ENCODE measurements around the gene NFKB2. TPM values are rescaled to one million over a fixed set of nuclear protein-coding genes. Genes with fewer than 3 reads are reported as not detected.

The NFKB2 gene
- total RNA-seq, 2 experiments from 2014 or later, result 241 to 242 TPM

DNA sequence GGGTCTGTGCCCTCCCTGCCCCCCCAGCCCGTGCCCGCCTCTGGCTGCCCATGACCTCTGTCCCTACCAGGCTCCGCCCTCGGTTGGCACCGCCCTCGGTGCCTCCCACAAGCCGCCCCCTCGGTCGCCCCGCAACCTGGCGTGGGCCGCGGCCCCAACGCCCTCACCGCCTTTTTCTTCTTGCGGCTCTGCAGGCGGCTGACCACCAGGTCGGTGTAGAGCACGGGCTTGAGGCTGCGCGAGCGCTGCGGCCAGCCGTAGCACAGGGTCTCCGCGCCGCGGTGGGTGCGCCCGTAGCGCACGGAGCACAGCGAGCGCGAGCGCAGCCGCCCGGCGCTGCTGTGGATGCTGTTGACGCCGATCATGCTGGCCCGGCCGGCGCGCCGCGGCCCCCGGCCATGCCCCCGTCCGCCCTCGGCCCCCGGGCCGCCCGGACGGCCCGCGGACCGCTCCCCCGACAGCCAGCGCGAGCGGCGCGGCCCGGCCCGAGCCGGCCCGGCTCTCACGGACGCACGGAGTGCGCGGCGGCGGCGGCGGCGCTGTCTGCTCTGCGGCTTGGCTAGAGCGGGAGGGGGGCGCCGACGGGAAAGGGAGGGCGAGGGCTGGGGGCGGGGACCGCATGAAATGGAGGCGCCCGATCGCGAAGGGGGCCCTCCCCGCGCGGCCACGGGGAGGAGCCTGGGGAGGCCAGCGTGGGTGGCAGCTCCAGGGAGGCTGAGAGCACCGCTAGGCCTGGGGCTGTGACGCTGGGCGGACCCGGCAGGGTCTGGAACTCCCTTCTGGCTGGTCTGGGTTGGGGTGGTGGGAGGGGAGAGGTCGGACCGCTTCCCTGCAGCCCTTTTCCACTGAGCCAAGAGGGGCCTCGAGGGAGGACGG lies 13.5 kb downstream of the NFKB2 start:
- intact Hi-C loops (cut with micrococcal nuclease), result loop anchor here (1.0 kb wide), 1 partner anchor 11 kb away; the partner anchor contains the start of gene FBXL15
- Mint-ChIP-seq H3K4me1 (ENCODE audit: low read depth) (peaks cover 30% of the 10 kb centered on the region), H3K27ac (peak overlapping the region; percentile 3), H3K9me3 (no peaks in the 10 kb centered on the region), H3K4me3 (peak overlapping the region; percentile 74), H3K27me3 (peaks cover 22% of the 10 kb centered on the region), H3K36me3 (peaks cover 3% of the 10 kb centered on the region)
- peak; percentile 85 for DNase-seq
- CTCF ChIA-PET, result interaction anchor here (0.7 to 2.4 kb wide), 8 partner anchors 9 to 240 kb away, joined by 3 to 32 read pairs (median 7); partner anchors contain the start of genes FBXL15 and NFKB2
- POLR2A ChIA-PET, result interaction anchor here (0.9 to 2.4 kb wide), 4 partner anchors 10 to 27 kb away, joined by 3 to 12 read pairs (median 10); partner anchors contain the start of genes FBXL15 and NFKB2

- Mint-ChIP-seq H3K27ac (peak overlapping the region; percentile 3), H3K36me3 (no peaks in the 10 kb centered on the region), H3K9me3 (no peaks in the 10 kb centered on the region), H3K27me3 (peaks cover 22% of the 10 kb centered on the region), H3K4me3 (peak overlapping the region; percentile 74), H3K4me1 (ENCODE audit: low read depth) (peaks cover 30% of the 10 kb centered on the region)
- no peak for DNase-seq
- CTCF ChIA-PET, result interaction anchor here (0.7 to 2.4 kb wide), 8 partner anchors 10 to 240 kb away, joined by 3 to 32 read pairs (median 7); partner anchors contain the start of genes FBXL15 and NFKB2
- intact Hi-C loops (cut with micrococcal nuclease), result loop anchor here (1.0 kb wide), 1 partner anchor 10 kb away; the partner anchor contains the start of gene FBXL15
- POLR2A ChIA-PET, result interaction anchor here (0.9 to 2.4 kb wide), 4 partner anchors 10 to 26 kb away, joined by 3 to 12 read pairs (median 10); partner anchors contain the start of genes FBXL15 and NFKB2
These were observed 14.3 kb downstream of the NFKB2 start for GRCh38 chr10:102409604-102410428.

GRCh38 chr10:102410429-102411073 lies 15.0 kb downstream of the NFKB2 start:
- POLR2A ChIA-PET, result interaction anchor here (1.6 to 2.4 kb wide), 3 partner anchors 10 to 15 kb away, joined by 10 to 12 read pairs (median 10); partner anchors contain the start of genes FBXL15 and NFKB2
- Mint-ChIP-seq H3K4me3 (peak overlapping the region; percentile 74), H3K9me3 (no peaks in the 10 kb centered on the region), H3K27ac (no peak overlapping the region), H3K36me3 (no peaks in the 10 kb centered on the region), H3K27me3 (peaks cover 22% of the 10 kb centered on the region), H3K4me1 (ENCODE audit: low read depth) (peaks cover 30% of the 10 kb centered on the region)
- DNase-seq, result peak; percentile 77
- CTCF ChIA-PET, result interaction anchor here (1.2 to 2.4 kb wide), 7 partner anchors 11 to 241 kb away, joined by 3 to 32 read pairs (median 9); partner anchors contain the start of genes FBXL15 and NFKB2
- intact Hi-C loops (cut with micrococcal nuclease), result no loop called here

- peak overlapping the region; percentile 31 for H3K27ac Mint-ChIP-seq
- H3K9me3 Mint-ChIP-seq, result no peaks in the 10 kb centered on the region
- ChIA-PET CTCF (interaction anchor here (1.0 to 2.1 kb wide), 7 partner anchors 8 to 181 kb away, joined by 3 to 9 read pairs (median 4); no protein-coding TSS in a partner anchor), POLR2A (interaction anchor here (1.1 kb wide), 1 partner anchor 10 kb away, joined by 5 read pairs; no protein-coding TSS in a partner anchor)
- peak overlapping the region; percentile 74 for H3K4me3 Mint-ChIP-seq
- H3K4me1 Mint-ChIP-seq (ENCODE audit: low read depth), result peaks cover 30% of the 10 kb centered on the region
- intact Hi-C loops (cut with micrococcal nuclease), result no loop called here
- no peaks in the 10 kb centered on the region for H3K36me3 Mint-ChIP-seq
- peaks cover 29% of the 10 kb centered on the region for H3K27me3 Mint-ChIP-seq
- DNase-seq, result no peak
These were observed 16.1 kb downstream of the NFKB2 start for GRCh38 chr10:102411341-102412255.

DNA sequence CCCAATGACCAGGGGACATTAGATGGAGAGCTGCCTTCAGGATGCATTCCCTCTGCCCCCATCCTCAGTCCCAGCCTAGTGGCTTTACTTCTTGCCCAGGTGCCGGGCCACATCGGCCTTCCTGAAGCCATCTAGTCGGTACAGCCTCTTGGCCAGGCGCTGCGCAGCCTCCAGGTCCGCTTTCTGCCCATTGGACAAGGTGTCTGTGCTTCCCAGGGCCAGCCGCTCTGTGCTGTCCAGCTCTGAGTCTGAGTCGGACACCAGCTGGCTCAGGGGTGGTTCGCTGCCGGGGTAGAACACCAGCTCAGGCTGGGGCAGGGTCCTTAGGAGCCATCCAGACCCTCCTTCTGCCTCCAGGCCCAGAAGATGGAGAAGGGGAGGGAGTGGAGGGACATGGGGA lies 16.8 kb downstream of the NFKB2 start:
- peaks cover 30% of the 10 kb centered on the region for H3K4me1 Mint-ChIP-seq (ENCODE audit: low read depth)
- H3K27me3 Mint-ChIP-seq, result peaks cover 33% of the 10 kb centered on the region
- H3K27ac Mint-ChIP-seq, result no peak overlapping the region
- no peak overlapping the region for H3K4me3 Mint-ChIP-seq
- ChIA-PET POLR2A (interaction anchor here (1.1 to 1.2 kb wide), 2 partner anchors 9 to 16 kb away, joined by 4 to 5 read pairs; partner anchors contain the start of gene NFKB2), CTCF (interaction anchor here (1.0 to 1.6 kb wide), 4 partner anchors 9 to 66 kb away, joined by 3 to 7 read pairs (median 3); no protein-coding TSS in a partner anchor)
- H3K9me3 Mint-ChIP-seq, result no peaks in the 10 kb centered on the region
- H3K36me3 Mint-ChIP-seq, result no peaks in the 10 kb centered on the region
- intact Hi-C loops (cut with micrococcal nuclease), result no loop called here
- no peak for DNase-seq

- H3K27ac Mint-ChIP-seq, result no peak overlapping the region
- CTCF ChIA-PET, result interaction anchor here (0.8 to 1.6 kb wide), 4 partner anchors 8 to 14 kb away, joined by 3 to 4 read pairs (median 4); no protein-coding TSS in a partner anchor
- H3K4me3 Mint-ChIP-seq, result no peak overlapping the region
- H3K9me3 Mint-ChIP-seq, result no peaks in the 10 kb centered on the region
- POLR2A ChIA-PET, result interaction anchor here (1.2 kb wide), 1 partner anchor 17 kb away, joined by 4 read pairs; the partner anchor contains the start of gene NFKB2
- intact Hi-C loops (cut with micrococcal nuclease), result no loop called here
- no peaks in the 10 kb centered on the region for H3K36me3 Mint-ChIP-seq
- peaks cover 38% of the 10 kb centered on the region for H3K27me3 Mint-ChIP-seq
- DNase-seq, result peak; percentile 66
- peaks cover 30% of the 10 kb centered on the region for H3K4me1 Mint-ChIP-seq (ENCODE audit: low read depth)
These were observed 17.7 kb downstream of the NFKB2 start for GRCh38 chr10:102413053-102413705.

- ChIA-PET POLR2A (interaction anchor here (1.2 kb wide), 1 partner anchor 18 kb away, joined by 4 read pairs; the partner anchor contains the start of gene NFKB2), CTCF (interaction anchor here (0.8 to 1.6 kb wide), 3 partner anchors 9 to 15 kb away, joined by 4 read pairs; no protein-coding TSS in a partner anchor)
- H3K4me3 Mint-ChIP-seq, result no peak overlapping the region
- H3K4me1 Mint-ChIP-seq (ENCODE audit: low read depth), result peaks cover 31% of the 10 kb centered on the region
- intact Hi-C loops (cut with micrococcal nuclease), result no loop called here
- no peaks in the 10 kb centered on the region for H3K9me3 Mint-ChIP-seq
- H3K36me3 Mint-ChIP-seq, result no peaks in the 10 kb centered on the region
- DNase-seq, result no peak
- H3K27ac Mint-ChIP-seq, result no peak overlapping the region
- peaks cover 40% of the 10 kb centered on the region for H3K27me3 Mint-ChIP-seq
These were observed 18.5 kb downstream of the NFKB2 start for GRCh38 chr10:102413806-102414561.

- DNase-seq, result no peak
- CTCF ChIA-PET, result interaction anchor here (0.6 to 1.7 kb wide), 3 partner anchors 11 to 16 kb away, joined by 3 to 8 read pairs (median 5); no protein-coding TSS in a partner anchor
- no peak overlapping the region for H3K27ac Mint-ChIP-seq
- H3K9me3 Mint-ChIP-seq, result no peaks in the 10 kb centered on the region
- POLR2A ChIA-PET, result interaction anchor here (1.2 kb wide), 1 partner anchor 13 kb away, joined by 3 read pairs; no protein-coding TSS in a partner anchor
- H3K36me3 Mint-ChIP-seq, result no peaks in the 10 kb centered on the region
- H3K27me3 Mint-ChIP-seq, result peaks cover 38% of the 10 kb centered on the region
- intact Hi-C loops (cut with micrococcal nuclease), result no loop called here
- no peak overlapping the region for H3K4me3 Mint-ChIP-seq
- peaks cover 35% of the 10 kb centered on the region for H3K4me1 Mint-ChIP-seq (ENCODE audit: low read depth)
These were observed 19.2 kb downstream of the NFKB2 start for GRCh38 chr10:102414749-102415148.

- no peak overlapping the region for H3K4me3 Mint-ChIP-seq
- peaks cover 2% of the 10 kb centered on the region for H3K36me3 Mint-ChIP-seq
- CTCF ChIA-PET, result interaction anchor here (1.4 to 1.7 kb wide), 3 partner anchors 13 to 17 kb away, joined by 3 to 8 read pairs (median 5); no protein-coding TSS in a partner anchor
- peaks cover 36% of the 10 kb centered on the region for H3K4me1 Mint-ChIP-seq (ENCODE audit: low read depth)
- H3K27ac Mint-ChIP-seq, result no peak overlapping the region
- peaks cover 29% of the 10 kb centered on the region for H3K27me3 Mint-ChIP-seq
- POLR2A ChIA-PET, result interaction anchor here (1.2 kb wide), 1 partner anchor 14 kb away, joined by 3 read pairs; no protein-coding TSS in a partner anchor
- intact Hi-C loops (cut with micrococcal nuclease), result no loop called here
- DNase-seq, result no peak
- no peaks in the 10 kb centered on the region for H3K9me3 Mint-ChIP-seq
These were observed 20.8 kb downstream of the NFKB2 start for GRCh38 chr10:102416283-102416682.
